ENCODE measurements around the gene FAM25A.

GRCh38 chr10:87060280-87060928, 40.3 kb downstream of the FAM25A start:
- TF ChIP-seq CTCF (IDR thresholded peaks at IDR 0.05) = no peak
- no peak for TF ChIP-seq POLR2A (IDR thresholded peaks at IDR 0.05)
- TF ChIP-seq EP300 (IDR thresholded peaks at IDR 0.05) = no peak
- no peak for TF ChIP-seq POLR2AphosphoS5 (IDR thresholded peaks at IDR 0.05)

Data from suprapubic skin (tissue), 4 donors.